HG02840 (cell line): Measurements from ENCODE around the gene COL21A1.

Source experiments
- ATAC-seq: cut with Tn5 transposase; IDR thresholded peaks from one replicate; pipeline ENCODE4 v1.9.1; 2021; ENCODE audit warnings: mild to moderate bottlenecking, moderate library complexity, moderate number of reproducible peaks; ENCODE audit not compliant: unreplicated experiment, low FRiP score

The COL21A1 gene

DNA sequence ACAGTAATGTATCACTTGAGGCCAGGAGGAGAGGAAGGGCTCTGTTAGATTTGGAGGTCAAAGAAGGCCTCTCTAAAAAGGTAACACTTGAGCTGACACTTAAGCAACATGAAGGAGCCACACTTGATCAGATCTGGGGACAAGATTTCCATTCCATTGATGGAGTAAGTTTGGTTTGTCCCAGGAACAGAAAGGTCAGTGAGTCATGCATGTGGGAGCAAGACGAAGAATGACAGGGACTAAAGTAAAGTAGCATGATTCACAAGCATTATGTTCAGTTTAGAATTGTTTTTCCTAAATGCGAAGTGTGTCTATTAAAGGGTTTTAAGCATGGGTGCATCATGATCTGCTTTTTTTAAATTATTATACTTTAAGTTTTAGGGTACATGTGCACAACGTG is 47.4 kb downstream of the COL21A1 start:
- ATAC-seq: no peak

DNA sequence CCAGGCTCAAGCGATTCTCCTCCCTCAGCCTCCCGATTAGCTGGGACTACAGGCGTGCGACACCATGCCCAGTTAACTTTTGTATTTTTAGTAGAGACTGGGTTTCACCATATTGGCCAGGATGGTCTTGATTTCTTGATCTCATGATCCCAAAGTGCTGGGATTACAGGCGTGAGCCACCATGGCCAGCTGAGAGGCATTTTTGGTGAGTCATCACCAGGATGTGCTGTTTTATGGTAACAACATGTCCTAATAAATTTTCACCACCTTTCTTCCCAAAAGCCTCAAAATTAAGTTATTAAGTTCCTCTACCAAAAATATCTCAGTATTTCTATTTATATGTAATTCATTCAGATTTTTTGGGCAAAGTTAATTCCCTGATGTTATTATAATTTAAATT is 53.5 kb downstream of the COL21A1 start:
- ATAC-seq: no peak

DNA sequence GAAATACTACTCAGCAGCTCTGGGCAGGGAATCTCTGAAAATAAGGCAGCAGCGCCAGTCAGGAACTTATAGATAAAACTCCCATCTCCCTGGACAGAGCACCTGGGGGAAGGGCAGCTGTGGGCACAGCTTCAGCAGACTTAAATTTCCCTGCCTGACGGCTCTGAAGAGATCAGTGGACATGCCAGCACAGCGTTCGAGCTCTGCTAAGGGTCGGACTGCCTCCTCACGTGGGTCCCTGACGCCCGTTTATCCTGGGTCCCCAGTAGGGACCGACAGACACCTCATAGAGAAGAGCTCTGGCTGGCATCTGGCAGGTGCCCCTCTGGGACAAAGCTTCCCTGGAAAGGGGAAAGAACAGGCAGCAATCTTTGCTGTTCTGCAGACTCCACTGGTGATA is 59.0 kb downstream of the COL21A1 start:
- ATAC-seq: no peak

DNA sequence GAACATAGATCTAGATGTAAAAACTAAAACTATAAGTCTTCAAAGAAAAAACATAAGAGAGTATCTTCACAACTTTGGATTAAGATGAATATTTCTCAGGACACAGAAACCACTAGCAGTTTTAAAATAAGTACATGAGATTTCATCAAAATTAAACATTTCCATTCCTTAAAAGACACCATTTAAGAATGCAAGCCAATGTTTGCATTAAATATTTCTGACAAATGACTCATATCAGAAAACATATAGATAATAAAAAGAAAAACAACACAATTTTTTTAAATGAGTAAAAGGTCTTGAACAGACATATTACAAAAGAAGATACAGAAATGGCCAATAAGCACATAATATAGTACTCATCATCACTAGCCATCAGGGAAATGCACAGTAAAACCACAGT is 59.7 kb downstream of the COL21A1 start:
- no peak for ATAC-seq

DNA sequence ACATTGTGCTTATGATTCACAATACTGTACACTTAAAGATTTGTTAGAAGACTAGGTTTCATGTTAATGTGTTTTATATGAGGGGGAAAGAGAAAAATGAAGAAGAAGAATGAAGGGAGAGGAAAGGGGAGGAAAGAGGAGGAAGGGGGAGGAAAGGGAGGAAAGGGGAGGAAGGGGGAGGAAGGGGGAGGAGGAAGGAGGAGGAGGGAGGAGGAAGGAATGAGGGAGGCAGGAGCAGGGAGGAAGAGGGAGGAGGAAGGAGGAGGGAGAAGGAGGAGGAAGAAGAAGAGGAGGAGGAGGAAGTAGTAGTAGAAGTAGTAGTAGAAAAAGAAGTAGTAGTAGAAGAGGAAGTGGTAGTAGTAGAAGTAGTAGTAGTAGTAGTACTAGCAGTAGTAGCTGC is 70.6 kb downstream of the COL21A1 start:
- ATAC-seq: no peak

DNA sequence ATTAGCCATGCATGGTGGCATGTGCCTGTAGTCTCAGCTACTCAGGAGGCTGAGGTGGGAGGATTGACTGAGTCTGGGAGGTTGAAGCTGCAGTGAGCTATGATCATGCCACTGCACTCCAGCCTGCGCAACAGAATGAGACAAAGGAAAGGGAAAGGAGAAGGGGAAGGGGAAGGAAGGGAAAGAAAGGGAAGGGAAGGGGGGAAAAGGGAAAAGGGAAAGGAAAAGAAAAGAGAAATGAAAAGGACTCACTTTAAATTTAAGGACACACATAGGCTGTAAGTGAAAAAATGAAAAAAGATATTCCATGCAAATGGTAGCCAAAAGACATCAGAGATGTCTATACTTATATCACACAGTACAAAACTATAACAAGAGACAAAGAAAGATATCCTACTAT is 74.2 kb downstream of the COL21A1 start:
- no peak for ATAC-seq

DNA sequence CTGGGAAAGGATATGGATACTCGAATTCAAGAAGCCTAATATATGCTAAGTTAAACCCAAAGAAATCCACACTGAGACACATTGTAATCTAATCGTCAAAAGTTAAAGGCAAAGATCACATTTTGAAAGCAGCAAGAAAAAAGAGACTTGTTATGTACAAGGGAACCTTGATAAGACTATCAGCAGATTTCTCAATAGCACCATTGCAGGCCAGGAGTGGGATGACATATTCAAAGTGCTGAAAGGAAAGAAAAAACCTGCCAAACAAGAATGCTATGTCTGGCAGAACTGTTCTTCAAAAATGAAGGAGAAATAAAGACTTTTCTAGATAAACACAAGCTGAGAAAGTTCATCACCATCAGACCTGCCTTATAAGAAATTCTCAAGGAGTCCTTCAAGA is 75.2 kb downstream of the COL21A1 start:
- no peak for ATAC-seq

DNA sequence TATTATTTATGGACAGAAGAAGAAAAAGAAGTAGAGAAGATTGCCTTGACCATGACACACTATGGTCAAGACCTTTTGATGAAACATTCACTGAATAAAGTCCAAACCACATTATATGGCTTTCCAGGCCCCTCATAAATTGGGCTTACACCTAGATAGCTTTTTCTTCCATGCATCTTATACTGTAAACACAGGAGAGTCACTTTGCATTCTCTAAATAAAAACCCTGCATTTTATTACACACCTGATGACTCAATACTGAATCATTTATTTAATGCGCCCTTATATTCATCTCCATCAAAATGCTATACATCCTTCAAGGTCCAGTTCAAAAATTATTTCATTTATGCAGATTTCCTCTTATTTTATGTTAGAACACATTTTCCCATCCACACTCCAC is 78.0 kb downstream of the COL21A1 start:
- ATAC-seq: no peak

DNA sequence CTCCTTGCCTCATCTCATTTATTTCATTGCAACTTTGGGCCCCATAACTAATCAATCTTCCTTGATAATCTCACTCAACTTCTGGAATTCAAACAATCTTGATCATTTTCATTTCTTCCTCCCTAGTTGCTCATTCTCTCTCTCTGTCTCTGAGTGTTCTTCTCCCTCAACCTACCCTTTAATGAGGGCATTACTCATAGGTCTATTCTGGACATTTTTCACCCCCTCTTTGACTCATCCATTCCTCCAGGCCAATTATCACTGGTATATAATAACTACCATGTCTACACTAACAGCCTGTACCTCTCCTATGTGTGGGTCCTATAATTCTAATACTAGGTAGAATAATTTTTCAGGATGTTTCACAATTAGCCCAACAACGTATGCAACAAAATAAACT is 78.8 kb downstream of the COL21A1 start:
- ATAC-seq: no peak

DNA sequence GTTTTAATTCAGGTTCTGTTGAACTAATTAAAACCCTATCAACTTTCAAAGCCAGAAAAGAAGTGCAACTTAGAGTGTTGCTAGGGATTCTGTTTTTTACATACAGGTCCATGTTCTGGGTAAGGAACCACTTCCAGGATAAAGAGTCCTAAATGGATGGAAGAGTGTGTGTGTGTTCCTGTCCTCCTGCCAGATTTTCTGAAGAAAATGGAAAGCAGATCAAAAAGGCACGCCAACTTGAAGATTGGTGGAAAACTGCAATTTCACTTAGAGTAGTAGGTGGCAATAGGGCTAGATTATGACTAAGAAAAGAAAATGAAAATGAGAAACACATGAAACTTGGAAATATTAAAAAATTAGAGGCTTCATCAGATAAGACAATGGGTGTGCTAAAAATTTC is 85.3 kb downstream of the COL21A1 start:
- no peak for ATAC-seq

DNA sequence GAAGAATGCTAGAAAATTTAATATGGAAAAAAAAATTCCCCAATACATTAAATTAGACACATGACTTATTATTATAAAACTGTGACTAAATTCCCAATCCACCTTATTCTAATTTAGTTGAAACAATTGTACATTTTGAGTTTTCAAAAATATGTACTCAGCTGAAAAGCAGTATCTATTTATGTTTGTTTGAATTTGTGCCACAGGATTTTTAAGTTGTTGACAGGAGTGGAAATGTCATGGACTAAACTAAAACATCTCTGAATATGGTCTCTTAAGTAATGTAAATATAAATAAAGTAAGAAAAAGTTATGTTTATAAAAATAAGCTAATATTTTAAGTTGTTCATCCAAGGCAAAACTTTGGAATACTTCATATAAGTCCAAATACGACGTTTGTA is 86.9 kb downstream of the COL21A1 start:
- ATAC-seq: no peak

DNA sequence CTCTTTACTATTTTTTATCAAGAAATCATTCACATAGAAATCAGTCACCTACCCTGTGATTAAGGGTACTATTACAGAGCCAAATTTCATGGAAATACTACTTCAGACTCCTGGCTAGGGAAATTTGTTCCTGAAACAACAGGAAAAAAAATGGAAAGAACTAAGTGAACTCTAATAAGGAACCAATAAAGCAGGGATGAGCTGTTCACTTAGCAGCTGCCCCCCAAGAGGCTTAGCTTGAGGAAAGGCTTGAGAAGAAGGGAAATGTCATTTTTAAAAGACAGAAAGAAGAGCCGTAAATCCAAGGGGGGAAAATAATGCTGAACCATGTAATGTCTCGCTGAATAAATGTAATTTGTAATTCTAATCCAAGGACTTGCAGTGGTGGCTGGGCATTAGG is 88.8 kb downstream of the COL21A1 start:
- ATAC-seq: no peak

DNA sequence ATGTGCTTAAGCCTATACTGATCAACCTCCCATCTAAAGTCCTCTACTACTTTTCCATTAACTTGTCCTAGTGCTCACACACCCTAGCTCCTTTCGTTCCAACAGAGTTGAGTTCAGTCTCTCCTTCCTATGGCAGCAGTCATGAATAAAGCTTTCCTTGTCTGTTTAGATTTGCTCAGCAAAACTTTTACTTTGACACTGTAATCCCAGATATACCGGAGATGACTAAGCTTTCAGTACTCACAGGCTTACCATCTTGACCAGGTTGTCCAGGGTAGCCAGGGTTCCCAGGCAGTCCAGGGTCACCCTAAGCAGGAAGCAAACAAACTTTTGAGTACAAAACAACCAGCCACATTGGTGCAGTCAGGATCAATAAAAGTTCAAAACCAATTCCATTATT is 90.7 kb downstream of the COL21A1 start:
- no peak for ATAC-seq

DNA sequence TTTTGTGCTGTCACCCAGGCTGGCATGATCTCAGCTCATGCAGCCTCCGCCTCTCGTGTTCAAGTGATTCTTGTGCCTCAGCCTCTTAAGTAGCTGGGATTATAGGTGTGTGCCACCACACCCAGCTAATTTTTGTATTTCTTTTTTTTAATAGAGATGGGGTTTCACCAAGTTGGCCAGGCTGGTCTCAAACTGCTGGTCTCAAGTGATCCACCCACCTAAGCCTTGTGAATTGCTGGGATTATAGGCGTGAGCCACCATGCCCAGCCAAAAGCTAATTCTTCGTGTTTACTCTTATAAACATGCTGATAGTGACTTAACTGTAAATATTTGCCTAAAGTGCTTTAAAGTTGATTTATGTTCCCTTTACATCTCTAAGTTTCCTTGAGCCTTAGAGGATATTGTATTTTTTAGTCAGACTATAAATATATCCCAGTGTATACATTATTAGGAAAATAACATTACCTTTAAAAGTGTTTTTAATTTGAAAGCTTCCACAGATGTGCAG is 91.7 kb downstream of the COL21A1 start:
- ATAC-seq: no peak

DNA sequence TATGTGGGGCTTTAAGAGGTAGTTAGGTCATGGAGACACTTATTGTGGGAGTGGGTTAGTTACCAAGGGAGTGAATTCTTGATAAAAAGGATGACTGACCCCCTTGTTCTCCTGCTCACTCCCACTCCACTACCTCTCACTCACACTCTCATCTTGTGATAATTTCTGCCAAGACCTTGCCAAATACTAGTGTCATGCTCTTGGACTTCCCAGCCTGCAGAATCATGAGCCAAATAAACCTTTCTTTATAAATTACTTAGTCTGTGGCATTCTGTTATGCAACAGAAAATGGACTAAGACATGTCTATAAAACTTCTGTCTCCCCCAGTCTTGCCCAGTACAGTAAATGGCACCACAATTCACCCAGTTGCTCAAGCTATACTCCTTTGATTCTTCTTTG is 93.3 kb downstream of the COL21A1 start:
- no peak for ATAC-seq

DNA sequence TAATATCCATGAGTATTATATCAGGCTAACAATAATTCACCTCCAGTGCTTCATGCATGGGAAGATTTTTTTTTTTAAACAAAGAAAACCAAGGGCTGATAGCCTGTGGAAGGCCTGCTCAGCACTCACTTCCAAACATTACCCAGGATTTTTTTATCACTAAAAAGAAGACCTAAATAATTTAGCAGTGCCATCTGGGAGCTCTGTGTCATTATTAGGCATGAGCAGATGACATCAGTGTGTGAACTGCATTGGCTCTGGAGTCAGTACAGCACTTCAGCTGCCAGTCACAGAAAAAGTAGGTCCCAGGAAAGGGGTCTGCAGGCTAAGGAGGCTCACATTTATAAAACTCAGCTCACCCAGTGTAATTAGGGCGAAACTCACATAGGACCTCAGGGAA is 94.8 kb downstream of the COL21A1 start:
- no peak for ATAC-seq

DNA sequence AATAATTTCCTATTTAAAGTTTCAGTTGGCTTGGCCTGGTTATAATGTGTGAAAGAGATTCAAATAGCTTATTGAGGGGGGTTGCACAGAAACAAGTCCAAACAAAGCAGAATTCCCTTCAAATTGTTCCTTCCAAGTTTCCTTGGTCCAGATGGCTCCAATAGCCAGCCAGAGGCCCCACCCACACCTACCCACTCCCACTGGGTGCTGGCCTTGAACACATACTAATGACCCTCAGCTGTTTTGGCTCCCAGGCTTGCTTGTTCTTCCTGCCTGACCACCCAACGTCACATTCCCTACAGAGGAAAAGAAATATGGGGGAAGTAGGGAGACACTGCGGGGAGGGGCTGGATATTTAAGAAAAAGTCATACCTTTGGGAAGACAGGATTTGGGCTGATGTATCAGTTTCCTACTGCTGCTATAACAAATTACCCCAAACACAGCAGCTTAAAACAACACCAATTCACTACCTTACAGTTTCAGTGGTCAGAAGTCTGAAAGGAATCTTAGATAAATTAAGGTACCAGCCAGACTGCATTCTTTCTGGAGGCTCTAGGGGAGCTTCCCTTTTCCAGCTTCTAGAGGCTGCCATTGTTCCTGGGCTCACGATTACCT is 95.7 kb downstream of the COL21A1 start:
- ATAC-seq: no peak

DNA sequence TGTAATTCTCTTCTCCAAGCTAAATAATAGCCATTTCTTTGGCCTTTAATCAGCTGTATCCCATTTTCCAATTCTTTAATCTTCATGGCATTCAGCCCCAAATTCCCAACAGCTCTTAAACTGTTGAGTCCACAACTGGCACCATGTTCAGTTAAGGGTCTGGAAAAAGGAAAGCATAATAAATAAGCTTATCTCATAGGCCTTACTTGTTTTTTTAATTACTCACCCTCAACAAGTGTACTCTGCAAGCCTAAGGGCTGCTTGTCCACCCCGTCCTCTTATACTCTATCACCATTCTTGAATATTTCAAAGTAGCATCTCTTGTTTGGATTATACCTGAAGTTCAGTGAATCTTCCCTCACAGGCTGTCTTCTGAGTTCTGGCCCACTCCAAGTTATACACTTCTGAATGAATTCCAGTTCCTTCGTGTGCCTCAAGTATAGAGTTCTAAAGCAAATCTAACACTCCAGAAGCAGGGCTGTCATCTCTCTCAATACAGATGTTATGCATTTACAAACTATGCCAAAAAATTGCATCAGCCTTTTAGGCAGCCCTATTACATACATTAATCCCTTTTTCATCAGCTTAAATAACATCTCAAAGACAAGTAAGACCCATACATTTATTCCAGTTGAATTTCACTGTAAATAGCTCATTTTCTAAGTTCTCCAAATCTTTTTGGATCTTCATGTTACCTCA is 98.7 kb downstream of the COL21A1 start:
- no peak for ATAC-seq

DNA sequence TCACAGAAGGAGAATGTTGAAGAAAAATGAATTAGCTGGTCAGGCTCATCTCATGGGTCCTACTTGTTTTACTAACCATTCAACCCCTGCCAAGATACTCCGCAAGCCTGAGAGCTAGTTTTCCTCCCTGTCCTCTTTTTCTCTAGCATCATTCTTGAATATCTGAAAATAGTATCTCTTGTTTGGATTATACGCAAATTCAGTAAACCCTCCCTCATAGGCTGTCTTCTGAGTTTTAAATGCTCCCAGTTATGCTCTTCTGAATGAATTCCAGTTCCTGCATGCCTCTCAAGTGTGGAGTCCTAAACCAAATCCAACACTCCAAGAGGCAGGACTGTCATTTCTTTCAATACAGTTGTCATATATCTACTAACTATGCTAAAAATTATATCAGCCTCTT is 99.6 kb downstream of the COL21A1 start:
- ATAC-seq: no peak

DNA sequence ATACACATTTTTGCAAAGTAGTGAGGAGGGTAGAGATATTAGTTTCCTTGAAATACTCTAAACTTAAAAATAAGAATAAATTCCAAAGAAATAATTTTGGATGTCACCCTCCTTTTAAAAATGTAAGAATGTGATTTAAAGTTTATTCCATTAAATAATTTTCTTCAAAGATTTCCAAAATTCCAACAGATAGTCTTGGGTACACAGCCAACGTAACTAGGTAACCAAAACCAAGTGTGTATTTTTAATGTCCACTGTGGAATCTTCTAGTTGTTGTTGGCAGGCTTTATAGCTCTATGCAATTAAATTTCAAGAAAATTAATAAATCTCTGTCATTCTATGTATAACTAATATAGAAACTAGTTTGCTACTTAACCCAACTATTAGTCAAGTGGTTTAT is 101.3 kb downstream of the COL21A1 start:
- ATAC-seq: no peak

DNA sequence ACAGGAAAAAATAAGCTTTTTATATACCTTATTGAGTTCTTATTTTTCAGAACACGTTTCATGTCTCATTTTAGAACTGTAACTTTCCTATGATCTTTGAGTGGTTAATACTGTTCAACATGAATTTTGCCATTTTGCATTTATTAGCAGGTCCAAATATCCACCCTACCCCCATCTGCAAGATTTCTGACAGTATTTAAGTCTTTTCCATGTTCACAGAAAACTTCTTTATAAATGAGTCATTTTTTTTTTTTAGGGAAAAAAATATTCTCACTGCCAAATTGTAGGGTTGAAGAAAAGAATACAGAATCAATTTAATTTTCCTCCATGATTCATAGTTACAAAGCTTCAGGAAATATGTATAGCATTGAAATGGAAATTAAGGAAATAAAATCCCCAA is 101.8 kb downstream of the COL21A1 start:
- no peak for ATAC-seq

DNA sequence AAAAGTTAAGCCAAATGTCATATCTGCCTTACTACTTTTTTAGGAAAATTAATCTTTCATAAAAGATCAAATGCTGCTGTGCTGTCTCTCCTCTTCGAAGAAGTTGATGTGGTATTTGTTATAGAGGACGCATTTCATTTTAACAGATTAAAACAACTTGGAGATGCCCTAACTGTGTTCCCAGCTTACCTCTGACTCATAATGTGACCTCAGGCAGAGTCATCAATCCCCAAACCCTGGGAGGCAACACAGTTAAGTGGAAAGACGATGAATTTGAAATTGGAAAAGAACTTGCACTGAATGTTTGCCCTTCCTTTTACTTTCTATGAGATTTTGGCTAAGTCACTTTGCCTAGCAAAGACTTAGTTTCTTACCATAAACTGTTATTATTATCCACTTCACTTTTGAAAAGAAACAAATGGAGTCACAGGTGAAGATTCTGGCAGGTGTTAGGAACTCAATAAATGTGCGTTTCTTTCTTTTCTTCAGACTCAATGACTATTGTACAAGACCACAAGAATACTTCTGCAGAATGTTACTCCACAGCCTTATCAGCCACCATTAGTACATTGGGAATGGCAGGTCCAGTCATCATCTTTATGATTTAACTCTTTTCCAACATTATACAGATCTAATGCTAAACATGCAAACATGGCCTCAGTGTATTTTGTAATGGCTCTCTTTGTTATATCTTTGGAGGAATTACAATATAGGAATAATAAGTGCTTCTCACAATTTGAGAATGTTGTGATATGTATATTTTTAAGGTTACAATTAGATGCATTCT is 102.6 kb downstream of the COL21A1 start:
- no peak for ATAC-seq
